Inferior parietal cortex (tissue), 1 donor: ENCODE results near the gene APCDD1L.
"Not testable (repeated sequence)": the region's sequence is repeated elsewhere in the genome, so short reads cannot be mapped to it uniquely, and the experiment has no call there.

Source experiments
- DNase-seq: peaks from one replicate; pipeline ENCODE4 v3.0.0-alpha.2; 2016; ENCODE audit errors: extremely low spot score

Gene APCDD1L

DNA sequence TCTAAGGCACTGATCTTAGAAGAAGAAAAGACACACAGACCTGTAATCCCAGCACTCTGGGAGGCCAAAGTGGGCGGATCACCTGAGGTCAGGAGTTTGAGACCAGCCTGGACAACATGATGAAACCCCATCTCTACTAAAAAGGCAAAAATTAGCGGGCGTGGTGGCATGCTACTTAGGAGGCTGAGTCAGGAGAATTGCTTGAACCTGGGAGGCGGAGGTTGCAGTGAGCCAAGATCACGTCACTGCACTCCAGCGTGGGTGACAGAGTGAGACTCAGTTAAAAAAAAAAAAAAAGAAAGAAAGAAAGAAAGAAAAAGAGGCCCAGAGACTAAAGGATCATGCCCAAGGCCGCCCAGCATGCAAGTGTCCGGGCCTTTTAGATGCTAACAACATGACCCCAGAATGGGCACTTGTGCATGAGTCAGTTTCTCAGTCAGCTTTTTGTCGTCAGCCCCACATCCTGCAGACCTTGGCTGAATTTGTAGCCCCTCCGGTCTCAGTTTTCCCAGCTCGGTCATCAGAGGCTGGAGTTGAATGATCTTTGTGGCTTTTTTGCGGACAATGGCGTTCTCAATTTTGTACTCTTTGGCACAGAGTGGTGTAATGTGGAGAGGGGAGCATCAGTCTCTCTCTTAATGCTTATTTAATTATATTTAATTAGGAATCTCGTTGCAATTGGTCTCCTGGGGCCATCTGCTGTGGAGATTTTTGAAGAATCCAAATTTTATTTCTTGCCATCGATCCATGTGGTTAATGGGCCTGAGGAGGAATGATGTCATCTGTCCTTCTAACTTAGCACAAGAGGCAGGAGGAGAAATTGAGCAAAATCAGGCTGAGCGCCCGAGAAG lies 30.6 kb upstream of the APCDD1L start:
- no peak for DNase-seq

DNA sequence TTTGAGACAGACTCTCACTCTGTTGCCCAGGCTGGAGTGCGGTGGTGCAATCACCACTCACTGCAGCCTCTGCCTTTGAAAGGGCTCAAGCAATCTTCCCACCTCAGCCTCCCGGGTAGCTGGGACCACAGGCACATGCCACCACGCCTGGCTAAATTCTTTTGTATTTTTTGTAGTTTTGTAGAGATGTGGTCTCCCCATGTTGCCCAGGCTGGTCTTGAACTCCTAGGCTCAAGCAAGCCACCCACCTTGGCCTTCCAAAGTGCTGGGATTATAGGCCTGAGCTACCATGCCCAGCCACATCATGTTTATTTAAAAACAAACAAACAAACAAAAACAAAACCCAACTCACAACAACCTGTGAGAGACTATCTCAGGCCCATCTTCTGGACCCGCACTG lies 29.7 kb upstream of the APCDD1L start:
- DNase-seq = no peak

DNA sequence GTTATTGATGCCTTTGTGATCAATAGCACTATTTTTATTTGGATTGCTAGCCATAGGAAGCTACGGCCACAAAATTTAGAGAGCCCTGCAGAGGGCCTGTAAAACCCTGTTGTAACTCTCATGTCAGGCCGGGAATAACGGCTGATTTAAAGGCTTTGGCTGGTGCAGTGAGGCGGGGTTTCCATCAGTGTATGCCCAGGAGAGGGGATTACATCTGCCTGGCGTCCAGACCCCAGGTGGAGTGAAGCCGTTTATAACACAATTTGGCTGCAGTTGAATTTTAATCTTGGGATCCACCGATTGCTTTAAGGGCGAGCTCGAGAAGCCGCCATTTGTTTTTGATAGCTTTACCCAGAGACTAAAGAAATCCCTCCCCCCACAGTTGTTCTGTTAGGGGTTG lies 29.1 kb upstream of the APCDD1L start:
- no peak for DNase-seq

DNA sequence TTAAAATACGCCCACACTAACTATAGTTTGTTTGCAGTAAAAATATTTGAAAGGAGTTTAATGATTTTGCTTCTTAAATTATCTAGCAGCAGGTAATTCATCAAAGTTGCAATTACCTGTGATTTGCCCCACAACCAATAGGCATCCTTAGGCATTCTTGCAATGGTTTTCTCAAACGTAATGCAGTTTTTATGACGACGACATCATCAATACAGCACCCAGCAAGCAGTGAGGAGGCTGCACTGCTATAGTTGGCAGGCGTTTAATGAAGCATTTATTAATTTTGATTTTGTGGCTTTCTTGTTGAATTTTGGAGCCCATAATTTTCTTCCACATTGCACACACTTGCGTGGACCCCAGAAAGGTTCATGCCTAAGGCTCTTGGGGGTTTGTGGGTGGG lies 28.1 kb upstream of the APCDD1L start:
- DNase-seq = no peak

DNA sequence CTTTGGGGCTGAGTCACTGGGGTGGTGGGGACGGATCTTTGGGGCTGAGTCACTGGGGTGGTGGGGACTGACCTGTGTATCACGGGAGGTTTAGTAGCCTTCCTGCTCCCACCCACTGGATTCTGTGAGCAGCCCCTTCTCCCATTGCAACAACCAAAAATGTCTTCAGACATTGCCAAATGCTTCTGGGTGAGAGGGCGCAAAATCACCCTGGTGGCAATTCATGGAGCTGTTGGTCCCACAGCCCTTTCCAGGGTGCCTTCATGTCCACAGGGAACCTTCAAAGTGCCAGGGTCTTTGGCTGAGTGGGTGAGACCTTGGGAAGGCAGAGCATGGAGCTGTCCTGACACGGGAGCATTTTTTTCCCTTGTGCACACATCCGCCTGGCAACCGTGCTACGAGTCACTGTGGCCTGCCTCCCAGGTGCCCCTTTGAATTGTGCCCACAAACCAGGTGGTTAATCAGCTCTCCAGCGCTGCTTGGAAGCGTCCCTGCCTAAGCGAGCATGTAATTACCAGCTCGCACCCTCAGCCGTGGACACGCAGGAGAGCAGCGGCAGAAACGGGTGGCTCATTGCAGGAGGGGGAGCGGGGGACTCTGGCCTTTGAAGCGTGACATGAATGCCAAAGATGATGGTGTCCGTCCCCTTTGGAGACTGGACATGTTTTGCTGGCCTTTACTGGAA lies 27.4 kb upstream of the APCDD1L start:
- DNase-seq = no peak

DNA sequence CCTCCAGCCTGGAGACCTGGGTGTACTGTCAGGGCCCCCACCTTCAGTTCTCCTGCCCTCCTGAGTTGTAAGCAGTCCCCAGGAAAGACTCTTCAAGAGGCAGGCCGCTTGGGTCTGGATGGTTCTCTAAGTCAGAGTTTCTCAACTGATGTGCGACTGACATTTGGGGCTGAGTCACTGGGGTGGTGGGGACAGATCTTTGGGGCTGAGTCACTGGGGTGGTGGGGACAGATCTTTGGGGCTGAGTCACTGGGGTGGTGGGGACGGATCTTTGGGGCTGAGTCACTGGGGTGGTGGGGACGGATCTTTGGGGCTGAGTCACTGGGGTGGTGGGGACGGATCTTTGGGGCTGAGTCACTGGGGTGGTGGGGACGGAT lies 26.8 kb upstream of the APCDD1L start:
- not testable (repeated sequence) for DNase-seq

DNA sequence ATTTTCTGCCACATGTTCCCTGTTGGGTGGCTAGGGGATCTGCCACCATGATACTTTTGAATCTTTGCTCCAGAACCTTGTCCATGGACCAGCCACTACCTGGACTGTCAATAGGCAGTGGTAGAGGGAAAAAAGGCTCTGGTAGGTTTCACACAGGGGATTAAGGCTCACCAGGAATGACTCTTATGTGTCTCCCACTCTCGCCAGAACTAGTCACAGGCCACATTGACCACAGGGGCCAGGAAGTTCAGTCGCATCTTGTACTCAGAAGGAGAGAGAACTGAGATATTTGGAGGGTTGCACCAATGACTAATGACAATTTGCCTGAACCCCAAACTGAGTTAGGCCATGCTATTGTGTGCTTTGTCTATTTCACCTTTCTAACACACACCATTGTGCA lies 23.6 kb upstream of the APCDD1L start:
- DNase-seq = no peak

DNA sequence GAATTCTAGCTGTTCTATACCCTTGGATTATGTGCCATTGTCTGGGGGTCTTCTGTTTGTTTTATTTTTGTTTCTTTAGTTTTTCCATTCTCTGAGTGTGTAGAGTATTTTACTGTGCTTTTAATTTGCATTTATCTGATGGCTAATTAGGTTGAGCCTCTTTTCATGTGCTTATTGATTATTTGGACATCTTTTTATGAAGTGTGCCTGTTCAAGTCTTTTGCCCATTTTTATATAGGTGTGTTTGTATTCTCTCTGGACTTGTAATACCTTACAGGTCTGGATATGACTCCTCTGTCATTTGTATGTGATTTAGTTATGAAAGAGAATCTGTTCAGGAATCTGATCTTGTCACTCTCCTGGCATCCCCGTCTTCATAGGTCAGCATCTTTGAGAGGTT lies 22.6 kb upstream of the APCDD1L start:
- no peak for DNase-seq

DNA sequence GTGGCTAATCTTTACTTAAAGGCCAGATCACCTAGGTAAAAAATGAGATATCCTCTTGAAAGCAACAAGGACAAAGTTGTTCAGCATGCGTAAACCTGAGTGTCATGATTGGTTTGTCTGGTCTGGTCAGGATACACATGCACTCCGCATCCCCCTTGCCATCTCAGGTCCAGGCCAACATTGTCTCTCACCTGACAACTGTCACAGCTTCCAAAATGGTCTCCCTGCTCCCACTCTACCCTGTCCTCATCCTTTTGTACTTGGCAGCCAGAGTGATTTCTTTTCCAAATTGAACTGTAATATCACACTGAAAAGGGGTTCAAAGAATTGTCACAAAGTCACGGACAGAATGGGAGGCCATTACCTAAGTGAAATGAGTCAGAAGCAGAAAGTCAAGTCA lies 21.1 kb upstream of the APCDD1L start:
- DNase-seq = no peak

DNA sequence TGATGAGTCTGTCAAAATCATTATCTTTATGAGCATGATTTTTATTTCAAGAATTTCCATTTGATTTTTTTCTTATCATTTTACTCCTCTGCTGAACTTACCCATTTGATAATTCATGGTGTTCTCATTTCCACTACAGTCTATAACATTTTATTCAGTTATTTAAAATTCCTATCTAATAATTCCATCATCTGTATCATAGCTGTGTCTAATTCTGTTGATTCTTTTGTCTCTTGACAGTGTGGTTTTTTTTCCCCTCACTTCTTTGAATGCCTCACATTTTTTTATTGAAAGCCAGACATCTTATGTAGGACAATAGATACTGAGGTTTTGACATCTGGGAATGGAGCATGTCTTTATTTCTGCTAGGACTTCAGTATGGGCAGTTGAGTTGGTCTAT lies 16.5 kb upstream of the APCDD1L start:
- DNase-seq = no peak

DNA sequence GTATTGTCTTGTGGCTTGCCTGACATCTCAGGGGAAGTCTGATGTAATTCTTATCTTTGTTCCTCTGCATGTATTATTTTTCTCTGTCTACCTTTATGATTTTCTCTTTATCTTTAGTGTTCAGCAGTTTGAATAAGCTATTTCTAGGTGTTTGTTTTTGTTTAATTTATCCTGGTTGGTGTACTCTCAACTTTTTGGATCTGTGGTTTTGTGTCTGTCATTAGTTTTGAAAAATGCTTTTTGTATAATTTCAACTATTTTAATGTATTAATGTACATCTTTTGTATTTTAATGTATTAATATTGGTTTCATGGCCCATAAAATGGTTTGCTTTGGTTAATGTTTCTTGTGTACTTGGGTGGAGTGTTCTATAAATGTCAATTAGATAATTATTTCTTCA lies 15.9 kb upstream of the APCDD1L start:
- no peak for DNase-seq

DNA sequence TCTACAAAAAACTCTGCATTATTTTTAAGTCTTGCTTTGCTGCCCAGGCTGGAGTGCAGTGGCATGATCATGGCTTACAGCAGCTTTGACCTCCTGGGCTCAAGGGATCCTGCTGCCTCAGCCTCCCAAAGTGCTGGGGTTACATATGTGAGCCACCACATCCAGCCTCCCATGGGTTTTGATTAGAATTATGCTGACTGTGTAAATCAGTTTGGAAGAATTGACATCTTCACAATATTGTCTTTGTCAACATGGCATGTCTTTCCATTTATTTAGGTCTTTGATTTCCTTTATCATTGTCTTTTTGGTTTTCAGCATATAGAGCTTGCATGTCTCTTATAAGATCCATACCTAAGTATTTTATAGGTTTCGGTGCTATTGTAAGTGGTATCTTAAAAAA lies 13.2 kb upstream of the APCDD1L start:
- DNase-seq = no peak

DNA sequence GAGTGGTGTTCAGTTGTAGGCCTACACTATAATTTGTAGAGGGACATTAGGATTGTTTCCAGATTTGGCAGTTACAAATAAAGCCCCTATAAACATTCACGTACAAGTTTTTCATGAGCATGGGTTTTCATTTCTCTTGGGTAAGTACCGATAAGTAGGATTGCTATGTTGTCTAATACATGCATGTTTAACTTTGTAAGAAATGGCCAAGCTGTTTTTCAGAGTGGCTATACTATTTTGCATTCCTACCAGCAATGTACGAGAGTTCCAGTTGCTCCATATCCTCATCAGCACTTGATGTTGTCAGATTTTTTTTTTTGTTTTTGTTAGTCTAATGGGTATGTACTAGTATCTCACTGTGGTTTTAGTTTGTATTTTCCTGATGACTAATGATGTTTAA lies 11.2 kb upstream of the APCDD1L start:
- DNase-seq = no peak

DNA sequence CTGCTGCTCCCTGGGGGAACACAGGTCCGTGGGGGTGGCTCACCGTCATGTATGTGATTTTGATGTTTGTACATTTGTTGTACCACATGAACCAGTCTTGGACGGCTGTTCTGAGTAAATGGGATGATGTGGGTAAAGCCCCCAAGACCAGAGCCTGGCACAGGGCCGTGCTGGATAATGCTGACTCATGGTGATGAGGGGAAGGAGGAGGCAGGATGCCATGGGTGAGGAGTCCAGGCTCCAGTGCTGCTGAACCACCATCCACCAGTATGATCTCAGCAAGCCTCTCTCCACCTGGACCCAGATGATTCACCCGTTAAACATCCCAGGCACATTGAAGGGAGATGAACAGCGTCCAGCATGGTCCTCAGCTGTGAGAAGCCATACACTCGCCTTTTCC lies 9.6 kb upstream of the APCDD1L start:
- DNase-seq = no peak

DNA sequence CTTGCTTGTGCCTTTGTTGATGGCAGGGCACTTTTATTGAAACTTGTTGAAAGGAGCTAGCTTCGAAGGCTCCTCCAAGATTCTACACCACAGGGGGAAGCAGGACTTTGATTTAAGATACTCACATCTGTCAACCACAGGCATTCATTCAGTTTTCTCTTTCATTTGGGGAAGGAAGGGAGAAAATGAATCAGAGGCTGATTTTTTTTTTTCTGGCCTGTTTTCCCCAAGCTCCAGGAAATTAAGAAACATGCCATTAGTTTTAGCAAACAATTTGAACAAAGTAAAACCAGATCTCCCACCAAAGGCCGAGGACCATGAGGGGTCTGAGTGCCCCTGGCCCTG lies 8.7 kb upstream of the APCDD1L start:
- no peak for DNase-seq

DNA sequence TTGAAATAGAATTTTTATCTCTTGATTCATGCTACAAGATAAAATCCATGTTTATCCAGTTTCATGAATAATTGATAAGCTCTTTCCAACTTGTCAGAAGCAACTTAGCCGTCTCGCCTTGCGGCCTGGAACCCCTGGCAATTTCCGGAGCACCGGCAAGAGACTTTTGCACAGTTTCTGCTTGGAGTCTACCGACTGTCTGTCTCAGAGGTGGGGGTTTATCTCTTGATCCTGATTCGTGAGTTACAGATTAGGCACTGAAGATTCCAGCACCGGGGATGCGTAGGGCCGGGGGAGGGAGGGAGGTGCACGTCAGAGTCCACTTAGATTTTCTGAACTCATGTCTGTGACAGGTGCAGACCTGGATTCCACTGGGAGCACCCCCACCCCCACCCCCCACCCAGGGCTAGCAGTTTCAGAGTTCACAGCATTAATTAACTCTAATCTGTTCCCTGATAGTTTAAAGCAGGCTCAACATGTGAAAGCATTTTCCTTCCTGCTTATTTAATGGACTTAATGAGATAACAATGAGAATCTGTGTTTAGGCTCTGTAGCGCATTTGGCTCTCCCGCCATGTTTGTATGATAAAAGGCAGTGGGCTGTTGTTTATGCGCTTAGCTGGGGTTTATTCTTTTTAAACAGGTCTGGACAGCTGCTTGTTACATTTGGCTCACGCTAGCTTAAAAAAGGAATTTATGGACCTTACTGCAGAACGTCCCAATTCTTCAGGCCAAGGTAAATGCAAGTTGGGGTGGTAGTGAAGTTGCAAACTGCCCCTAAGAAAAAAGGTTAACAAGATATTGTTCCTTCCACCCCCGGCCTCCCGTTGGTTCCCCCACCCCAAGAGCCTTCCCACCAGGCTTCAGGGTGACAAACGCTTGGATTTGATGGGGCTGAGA lies 8.1 kb upstream of the APCDD1L start:
- DNase-seq = no peak

DNA sequence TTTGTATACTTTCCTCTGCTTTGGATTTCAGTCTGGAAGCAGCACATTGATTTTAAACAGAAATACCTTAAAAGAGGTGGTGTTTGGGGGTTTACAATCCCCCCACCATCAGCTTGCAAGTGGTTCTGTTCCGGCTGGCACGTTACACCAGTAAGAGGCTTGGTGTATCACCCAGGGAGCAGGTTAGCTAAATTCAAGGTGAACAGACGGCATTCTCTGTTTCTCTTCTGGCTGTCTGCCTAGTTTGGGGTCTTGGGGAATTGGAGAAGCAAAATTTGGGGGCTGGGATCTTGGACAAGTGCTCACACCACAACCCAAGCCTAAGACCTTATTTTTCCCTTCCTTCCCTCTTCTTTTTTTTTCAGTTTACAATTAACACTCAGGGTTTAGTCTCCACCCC lies 7.5 kb upstream of the APCDD1L start:
- DNase-seq = no peak

DNA sequence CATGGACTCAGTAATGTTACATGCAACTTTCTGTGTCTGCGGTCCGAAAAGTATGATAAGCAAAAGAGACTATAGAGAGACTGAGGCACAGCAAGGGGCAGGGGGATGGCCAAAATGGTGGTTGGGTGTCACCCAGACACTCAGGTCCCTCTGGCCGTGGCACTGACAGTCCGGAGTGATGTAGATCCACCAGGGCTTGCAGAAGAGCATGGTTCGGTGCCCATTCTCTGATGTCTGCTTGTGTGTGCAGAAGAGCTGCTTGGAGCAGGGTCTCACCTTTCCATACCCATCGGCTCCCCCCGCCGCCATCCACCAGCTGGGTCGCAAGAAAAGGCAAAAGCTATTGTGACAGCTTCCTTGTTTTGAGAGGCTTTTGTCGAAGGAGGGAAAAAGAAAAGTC lies 6.6 kb upstream of the APCDD1L start:
- no peak for DNase-seq

DNA sequence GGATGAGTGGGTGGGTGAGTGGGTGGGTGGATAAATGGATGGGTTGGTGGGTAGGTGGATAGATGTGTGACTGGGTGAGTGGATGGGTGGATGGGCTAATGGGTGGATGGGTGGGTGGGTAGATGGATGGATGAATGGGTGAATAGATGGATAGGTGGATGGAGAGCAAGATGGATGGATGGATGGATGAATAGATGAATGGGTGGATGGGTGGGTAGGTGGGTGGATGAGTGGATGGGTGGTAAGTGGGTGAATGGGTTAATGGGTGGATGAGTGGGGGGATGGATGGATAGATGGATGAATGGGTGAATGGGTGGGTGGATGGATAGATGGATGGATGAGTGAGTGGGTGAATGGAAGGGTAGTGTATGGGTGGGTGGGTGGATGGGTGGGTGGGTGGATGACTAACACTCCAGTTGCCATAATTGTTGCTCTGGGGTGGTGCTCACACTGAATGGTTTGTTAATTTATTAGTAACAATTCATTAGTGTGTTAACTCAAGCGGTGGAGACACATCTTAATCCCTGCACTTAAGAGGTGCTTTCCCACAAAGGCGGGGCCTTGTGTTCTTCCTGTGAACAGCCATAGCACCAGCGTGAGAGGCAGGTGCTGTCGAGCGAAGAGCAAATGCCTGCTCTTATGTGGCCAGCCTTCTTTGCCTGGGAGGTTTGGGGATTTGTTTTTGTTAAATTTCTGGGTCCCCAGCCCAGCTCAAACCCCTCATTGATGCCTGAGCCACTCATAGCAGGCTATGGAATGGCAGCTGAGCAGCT lies 4.9 kb upstream of the APCDD1L start:
- DNase-seq = no peak

DNA sequence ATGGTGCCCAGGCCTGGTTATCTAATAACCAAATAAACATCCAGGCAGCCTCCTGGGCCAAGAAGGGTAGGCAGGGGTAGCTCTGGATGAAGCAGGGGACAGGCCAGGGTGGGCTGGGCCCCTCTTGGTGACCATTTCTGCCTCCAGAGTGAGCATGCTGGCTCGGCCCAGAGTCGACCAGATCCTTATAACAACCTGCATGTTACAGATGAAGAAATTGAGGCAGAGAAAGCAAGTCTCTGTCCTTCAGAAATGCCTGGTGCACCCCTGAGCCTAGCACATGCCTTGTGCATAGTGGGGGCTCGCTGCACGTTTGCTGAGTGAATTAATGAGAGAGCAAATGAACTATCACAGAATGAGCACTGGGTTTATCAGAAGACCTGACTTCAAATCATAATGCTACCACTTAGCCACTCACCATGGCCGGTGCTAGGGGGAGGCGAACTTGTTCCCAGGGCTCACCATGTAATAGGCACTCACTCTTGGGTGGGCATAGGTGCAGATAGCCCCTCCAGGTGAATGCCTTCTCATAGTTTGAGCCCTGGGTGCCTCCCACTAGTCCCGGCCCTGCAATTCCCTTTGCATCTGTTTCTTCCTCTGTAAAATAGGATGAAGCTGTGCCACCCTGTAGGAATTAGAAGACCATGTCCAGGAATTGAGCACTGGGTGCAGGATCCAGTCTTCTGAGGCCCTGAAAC lies 3.8 kb upstream of the APCDD1L start:
- DNase-seq = no peak

DNA sequence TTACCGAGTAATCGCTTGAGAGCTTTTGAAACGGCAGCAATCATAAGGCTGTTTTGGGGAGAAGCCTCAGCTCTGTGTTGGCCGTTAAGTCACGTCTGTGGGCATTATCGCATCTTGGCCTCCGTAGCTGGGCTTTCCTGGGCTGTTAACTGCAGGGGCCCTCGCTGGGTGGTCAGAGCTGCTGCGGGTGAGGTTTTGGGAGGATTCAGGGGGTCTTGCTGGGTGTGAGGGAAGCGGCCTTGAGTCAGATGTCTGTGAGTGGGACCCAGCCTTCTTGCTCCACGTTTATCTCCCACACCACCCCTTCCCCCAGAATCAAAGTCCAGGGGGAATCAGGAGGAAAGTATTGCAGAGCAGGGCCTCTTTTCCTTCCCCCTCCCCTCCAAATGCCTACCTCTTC lies 3.2 kb upstream of the APCDD1L start:
- no peak for DNase-seq
